Calu3 (cell line): ENCODE results near the gene TRIM41. TPM values are rescaled to one million over a fixed set of nuclear protein-coding genes. Genes with fewer than 3 reads are reported as not detected.
"Not testable (repeated sequence)": the region's sequence is repeated elsewhere in the genome, so short reads cannot be mapped to it uniquely, and the experiment has no call there.

Experiments
- BruUV-seq: library from RNA; stranded (reverse); fragments of 400-500 nt; replicated peaks from 2 replicates; lab custom pipeline; 2021; lab: Mats Ljungman, UMichigan
- CTCF ChIA-PET: fragments of 300-600 bp; sonication (Branson Sonifier 250); formaldehyde crosslinking; loops from one replicate; lab custom pipeline; 2022; ENCODE audit warnings: antibody characterized with exemption; lab: Charles Lee
- DNase-seq: peaks from one replicate; pipeline ENCODE4 v3.0.0; 2022
- H3K27ac Mint-ChIP-seq: one replicate; pipeline ENCODE4 v1.8.0; 2022; ENCODE audit warnings: mixed read lengths; ENCODE audit not compliant: unreplicated experiment
- H3K27me3 Mint-ChIP-seq: one replicate; pipeline ENCODE4 v1.8.0; 2022; ENCODE audit warnings: mixed read lengths; ENCODE audit not compliant: unreplicated experiment
- H3K36me3 Mint-ChIP-seq: one replicate; pipeline ENCODE4 v1.8.0; 2022; ENCODE audit warnings: mild to moderate bottlenecking, moderate library complexity, mixed read lengths; ENCODE audit not compliant: insufficient read depth, unreplicated experiment
- H3K4me1 Mint-ChIP-seq: one replicate; pipeline ENCODE4 v1.8.0; 2022; ENCODE audit warnings: mild to moderate bottlenecking, low read depth, mixed read lengths; ENCODE audit not compliant: unreplicated experiment
- H3K4me3 Mint-ChIP-seq: one replicate; pipeline ENCODE4 v1.8.0; 2022; ENCODE audit warnings: mild to moderate bottlenecking, low read depth, moderate library complexity, mixed read lengths; ENCODE audit not compliant: unreplicated experiment
- H3K9me3 Mint-ChIP-seq: one replicate; pipeline ENCODE4 v1.8.0; 2022; ENCODE audit warnings: low read depth, mixed read lengths; ENCODE audit not compliant: unreplicated experiment
- intact Hi-C: fragments of 100-400 bp; cut with micrococcal nuclease; formaldehyde crosslinking; loops from one replicate; pipeline ENCODE4 v1.10.0; 2022; ENCODE audit not compliant: unreplicated experiment
- total RNA-seq: library from RNA; stranded (reverse); gene quantifications from 2 replicates; pipeline ENCODE4 v1.2.3, GENCODE V29; 2022
- TF ChIP-seq, protein P1 (sequence below): fragments of 200-600 bp; IDR thresholded peaks from one replicate; pipeline ENCODE4 v1.8.0; 2022; ENCODE audit warnings: antibody characterized with exemption; ENCODE audit not compliant: unreplicated experiment

Gene TRIM41
- total RNA-seq, 1 experiment from 2014 or later: 33.5 TPM

DNA sequence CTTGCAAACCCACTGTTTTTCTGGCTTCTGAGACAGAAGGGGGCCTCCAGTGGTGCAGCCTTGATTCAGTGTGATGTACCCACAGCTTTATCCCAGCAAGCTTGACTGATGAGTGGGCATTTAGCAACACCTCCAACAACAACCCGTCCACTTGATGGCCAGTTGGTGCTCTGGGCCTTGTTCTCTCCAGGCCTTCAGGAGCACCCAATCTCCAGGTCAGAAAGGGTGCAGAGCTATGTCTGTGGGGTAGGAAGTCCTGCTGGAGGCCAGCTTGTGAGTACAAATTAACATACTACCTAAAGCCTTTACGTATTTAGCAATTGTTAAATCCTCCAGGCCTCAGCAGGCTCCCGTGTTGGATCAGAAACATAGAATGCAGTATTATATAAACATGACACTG lies 48.0 kb downstream of the TRIM41 start:
- H3K27me3 Mint-ChIP-seq: no peaks in the 10 kb centered on the region
- intact Hi-C loops: no loop called here
- H3K27ac Mint-ChIP-seq: no peak overlapping the region
- H3K4me1 Mint-ChIP-seq: peaks cover 14% of the 10 kb centered on the region
- BruUV-seq: no TSS peak
- no peaks in the 10 kb centered on the region for H3K9me3 Mint-ChIP-seq
- CTCF ChIA-PET: no interaction called here
- DNase-seq: no peak
- H3K36me3 Mint-ChIP-seq: no peaks in the 10 kb centered on the region
- TF ChIP-seq, protein P1, sequence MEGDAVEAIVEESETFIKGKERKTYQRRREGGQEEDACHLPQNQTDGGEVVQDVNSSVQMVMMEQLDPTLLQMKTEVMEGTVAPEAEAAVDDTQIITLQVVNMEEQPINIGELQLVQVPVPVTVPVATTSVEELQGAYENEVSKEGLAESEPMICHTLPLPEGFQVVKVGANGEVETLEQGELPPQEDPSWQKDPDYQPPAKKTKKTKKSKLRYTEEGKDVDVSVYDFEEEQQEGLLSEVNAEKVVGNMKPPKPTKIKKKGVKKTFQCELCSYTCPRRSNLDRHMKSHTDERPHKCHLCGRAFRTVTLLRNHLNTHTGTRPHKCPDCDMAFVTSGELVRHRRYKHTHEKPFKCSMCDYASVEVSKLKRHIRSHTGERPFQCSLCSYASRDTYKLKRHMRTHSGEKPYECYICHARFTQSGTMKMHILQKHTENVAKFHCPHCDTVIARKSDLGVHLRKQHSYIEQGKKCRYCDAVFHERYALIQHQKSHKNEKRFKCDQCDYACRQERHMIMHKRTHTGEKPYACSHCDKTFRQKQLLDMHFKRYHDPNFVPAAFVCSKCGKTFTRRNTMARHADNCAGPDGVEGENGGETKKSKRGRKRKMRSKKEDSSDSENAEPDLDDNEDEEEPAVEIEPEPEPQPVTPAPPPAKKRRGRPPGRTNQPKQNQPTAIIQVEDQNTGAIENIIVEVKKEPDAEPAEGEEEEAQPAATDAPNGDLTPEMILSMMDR: no peak
- no peak overlapping the region for H3K4me3 Mint-ChIP-seq

DNA sequence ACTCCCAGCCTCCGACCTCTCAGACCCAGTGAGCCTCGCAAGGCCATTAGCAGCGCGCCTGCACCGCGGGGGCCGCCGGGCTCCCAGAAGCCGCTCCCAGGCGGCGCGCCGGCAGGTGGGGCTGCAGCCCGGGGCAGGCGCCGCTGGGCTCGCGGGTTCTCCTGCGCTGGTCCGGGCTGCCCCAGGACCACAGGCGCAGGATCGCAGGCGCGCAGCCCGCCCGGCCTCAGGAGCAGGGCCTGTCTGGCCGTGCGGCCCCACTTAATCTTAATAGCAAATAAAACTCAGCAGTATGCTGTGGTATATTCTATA lies 50.3 kb downstream of the TRIM41 start:
- DNase-seq: peak; percentile 71
- H3K36me3 Mint-ChIP-seq, intact Hi-C loops, H3K27ac Mint-ChIP-seq, H3K4me3 Mint-ChIP-seq, H3K9me3 Mint-ChIP-seq, H3K4me1 Mint-ChIP-seq, BruUV-seq, H3K27me3 Mint-ChIP-seq: not testable (repeated sequence)
- TF ChIP-seq, protein P1: peak; percentile 56
- CTCF ChIA-PET: interaction anchor here (0.6 kb wide), 1 partner anchor 36 kb away, joined by 4 read pairs; no protein-coding TSS in a partner anchor

DNA sequence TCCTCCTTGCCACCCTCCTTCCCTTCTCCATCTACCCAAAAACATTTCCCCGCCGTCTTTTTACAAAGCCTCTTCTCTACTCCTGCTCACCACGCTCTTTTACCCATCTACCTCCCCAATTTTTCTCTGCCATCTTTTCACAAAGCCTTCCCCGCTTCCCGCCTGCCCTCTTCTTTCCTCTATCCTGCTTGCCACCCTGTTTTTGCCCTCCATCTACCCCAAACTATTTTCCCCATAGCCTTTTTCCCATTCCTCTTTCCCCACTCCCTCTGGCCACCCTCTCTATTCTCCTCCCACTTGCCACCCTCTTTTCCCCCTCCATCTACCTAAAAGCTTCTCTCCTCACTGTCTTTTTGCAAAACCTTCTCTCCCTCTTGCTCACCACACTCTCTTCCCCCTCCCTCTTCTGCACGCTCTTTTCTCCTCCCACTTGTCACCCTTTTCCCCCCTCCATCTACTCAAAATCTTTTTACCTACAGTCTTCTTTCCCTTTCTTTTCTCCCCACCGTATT lies 57.2 kb downstream of the TRIM41 start:
- TF ChIP-seq, protein P1: no peak
- BruUV-seq: no TSS peak
- no peaks in the 10 kb centered on the region for H3K36me3 Mint-ChIP-seq
- CTCF ChIA-PET: no interaction called here
- H3K27ac Mint-ChIP-seq: no peak overlapping the region
- no peaks in the 10 kb centered on the region for H3K9me3 Mint-ChIP-seq
- DNase-seq: no peak
- intact Hi-C loops: no loop called here
- no peak overlapping the region for H3K4me3 Mint-ChIP-seq
- no peaks in the 10 kb centered on the region for H3K27me3 Mint-ChIP-seq
- no peaks in the 10 kb centered on the region for H3K4me1 Mint-ChIP-seq

DNA sequence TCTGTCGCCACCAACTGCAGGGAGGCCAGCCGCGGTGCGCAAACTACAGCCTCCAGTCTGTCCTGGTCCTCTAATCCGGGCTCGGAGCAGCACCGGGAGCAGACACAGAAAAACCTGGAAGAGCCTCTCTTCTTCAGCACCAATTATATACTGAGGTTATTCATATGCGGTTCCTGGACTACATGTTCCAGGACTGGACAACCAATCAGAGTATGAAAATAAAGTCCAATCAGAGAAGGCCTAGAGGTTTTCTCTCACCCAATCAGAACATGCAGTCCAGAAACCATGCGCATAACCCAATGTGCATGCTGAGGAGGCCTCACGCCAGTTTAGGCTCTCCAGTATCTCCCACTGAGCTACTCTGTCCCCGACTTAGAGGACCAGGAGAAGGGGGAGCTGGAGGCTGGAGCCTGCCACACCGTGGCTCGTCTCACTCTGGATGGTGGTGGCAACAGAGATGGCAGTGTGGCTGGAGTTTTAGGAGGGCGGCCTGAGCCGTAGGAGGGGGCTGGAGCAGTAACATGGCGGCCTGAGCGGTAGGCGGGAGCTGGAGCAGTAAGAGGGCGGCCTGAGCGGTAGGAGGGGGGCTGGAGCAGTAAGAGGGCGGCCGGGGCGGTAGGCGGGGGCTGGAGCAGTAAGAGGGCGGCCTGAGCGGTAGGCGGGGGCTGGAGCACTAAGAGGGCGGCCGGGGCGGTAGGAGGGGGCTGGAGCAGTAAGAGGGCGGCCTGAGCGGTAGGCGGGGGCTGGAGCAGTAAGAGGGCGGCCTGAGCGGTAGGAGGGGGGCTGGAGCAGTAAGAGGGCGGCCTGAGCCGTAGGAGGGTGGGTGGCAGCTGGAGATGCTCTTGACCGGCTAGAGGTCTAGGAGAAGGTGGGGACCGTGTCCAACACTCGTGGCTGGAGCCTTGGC lies 58.2 kb downstream of the TRIM41 start:
- CTCF ChIA-PET: no interaction called here
- no TSS peak for BruUV-seq
- TF ChIP-seq, protein P1: no peak
- no peaks in the 10 kb centered on the region for H3K36me3 Mint-ChIP-seq
- H3K9me3 Mint-ChIP-seq: no peaks in the 10 kb centered on the region
- H3K27me3 Mint-ChIP-seq: peaks cover 3% of the 10 kb centered on the region
- intact Hi-C loops: no loop called here
- DNase-seq: no peak
- no peak overlapping the region for H3K27ac Mint-ChIP-seq
- no peak overlapping the region for H3K4me3 Mint-ChIP-seq
- no peaks in the 10 kb centered on the region for H3K4me1 Mint-ChIP-seq
